Measurements from ENCODE around the gene GPX2.

The GPX2 gene

DNA sequence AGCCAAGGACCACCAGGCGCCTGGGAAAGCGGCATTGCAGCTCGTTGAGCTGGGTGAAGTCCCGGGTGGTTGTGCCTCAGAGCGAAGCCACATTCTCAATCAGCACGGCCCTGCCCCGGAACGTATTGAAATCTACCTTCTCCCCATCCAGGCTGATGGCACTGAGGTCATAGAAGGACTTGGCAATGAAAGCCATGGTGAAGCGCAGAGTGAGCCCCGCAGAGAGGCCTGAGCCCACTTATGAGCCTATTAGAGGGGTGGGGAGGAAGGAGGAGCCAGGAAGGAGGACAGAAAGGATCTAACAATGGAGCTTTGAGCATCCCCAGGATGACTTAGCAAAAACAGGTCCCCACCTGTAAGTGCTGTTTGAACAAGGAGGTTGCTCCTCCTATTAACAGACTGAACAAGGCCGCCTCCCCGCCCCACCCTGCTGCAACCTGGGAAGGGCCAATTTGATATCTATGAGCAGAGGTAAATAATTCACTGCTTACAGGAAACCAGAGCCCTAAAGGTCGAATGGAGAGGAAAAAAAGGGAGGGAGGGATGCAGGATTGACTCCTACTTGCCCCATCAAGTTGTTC, at the start of gene GPX2:
GPX2 (minus strand) TSS at position 215 of the 581 bp plus-strand sequence; CDS start at position 196, 19 bp downstream.
- no peak for DNase-seq (ENCODE audit: low read depth, low spot score)

DNA sequence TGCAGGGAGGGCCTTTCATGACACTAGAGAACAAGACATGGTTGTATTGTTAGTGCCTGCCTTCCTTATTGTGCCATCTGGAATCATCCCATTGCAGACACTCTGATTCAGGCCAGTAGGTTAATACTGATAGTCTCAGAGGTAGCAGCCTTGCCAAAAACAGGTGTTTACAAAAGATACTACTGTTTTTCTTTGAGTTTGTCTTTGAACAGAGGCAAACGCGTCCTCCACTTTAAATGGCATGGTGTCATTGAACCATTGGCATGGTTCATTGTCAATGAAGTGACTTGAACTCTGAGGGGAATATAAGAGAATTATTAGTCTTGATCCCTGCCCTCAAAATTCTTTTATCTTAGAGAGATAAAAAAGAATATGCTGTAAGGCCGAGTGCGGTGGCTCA, 48.4 kb upstream of the GPX2 start:
- no peak for DNase-seq (ENCODE audit: low read depth, low spot score)

DNA sequence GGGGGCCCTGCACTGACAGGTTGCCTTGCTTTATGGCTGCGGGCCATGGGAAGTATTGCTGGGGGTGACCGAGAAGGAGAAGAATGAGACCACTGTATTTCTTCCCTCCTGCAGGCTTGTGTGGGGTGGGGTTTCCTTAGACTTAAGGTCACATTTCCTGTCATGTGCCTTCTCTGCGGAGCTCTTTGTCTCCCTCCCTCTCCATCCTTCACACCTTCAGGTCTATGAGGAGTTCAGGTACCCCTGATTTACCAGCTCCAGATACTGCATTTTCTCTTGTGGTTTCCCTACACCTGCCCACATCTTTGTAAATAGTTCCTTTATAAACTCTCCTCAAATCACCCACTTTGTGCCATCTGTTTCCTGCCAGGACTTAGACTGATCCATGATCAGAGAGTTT, 47.8 kb upstream of the GPX2 start:
- no peak for DNase-seq (ENCODE audit: low read depth, low spot score)

DNA sequence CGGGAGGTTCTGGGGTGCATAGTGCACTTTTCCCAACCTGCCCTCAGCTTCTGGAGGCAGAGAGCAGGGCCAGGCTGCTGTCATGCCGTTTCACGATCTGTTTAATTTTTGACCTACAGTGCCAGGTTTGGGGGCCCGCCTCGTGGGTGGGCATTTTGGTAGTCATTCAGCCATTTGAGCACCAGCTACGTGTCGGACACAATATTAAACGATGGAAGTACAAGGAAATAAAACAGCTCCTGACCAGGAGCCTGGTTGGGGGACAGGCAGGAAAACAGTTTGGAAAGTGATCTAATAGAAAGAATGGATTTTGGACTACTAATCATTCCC, 44.9 kb upstream of the GPX2 start:
- DNase-seq (ENCODE audit: low read depth, low spot score) = no peak

DNA sequence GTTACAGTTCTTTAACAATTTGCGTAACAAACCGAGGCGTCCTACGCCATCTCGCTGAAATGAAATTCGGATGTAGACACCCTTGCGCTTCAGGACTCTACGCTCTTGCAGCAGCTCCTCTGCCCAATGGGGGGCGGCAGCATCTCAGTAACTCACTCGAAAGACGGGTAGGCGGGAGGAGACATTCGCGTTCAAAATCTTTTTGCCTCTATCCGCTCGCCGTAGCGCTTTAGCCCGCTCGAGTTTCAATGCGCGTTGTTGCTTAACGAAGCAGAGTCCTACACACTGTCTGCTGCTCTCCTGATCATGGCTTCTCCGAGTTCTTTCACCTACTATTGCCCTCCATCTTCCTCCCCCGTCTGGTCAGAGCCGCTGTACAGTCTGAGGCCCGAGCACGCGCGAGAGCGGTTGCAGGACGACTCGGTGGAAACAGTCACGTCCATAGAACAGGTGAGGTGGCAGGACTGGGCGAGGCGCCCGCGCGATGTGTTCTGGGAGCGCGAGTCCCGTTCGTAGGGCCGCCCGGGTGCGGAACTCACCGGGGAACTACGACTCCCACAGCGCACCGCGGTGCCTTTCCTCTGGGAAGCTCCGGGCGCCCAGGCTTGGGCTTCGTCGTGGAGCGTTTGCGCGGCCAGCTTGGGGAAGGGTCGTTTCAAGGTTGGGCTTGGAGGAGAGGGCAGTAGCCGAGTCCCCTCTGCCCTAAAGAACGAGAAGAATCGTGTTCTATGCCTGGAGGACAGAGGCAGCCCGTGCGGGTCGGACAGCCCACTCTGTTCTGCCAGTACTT, 44.3 kb upstream of the GPX2 start, which contains the start of gene FNTB:
FNTB (plus strand) TSS at position 248 of the 790 bp plus-strand sequence; CDS start at position 307, 59 bp downstream.
- peak; percentile 98 for DNase-seq (ENCODE audit: low read depth, low spot score)

DNA sequence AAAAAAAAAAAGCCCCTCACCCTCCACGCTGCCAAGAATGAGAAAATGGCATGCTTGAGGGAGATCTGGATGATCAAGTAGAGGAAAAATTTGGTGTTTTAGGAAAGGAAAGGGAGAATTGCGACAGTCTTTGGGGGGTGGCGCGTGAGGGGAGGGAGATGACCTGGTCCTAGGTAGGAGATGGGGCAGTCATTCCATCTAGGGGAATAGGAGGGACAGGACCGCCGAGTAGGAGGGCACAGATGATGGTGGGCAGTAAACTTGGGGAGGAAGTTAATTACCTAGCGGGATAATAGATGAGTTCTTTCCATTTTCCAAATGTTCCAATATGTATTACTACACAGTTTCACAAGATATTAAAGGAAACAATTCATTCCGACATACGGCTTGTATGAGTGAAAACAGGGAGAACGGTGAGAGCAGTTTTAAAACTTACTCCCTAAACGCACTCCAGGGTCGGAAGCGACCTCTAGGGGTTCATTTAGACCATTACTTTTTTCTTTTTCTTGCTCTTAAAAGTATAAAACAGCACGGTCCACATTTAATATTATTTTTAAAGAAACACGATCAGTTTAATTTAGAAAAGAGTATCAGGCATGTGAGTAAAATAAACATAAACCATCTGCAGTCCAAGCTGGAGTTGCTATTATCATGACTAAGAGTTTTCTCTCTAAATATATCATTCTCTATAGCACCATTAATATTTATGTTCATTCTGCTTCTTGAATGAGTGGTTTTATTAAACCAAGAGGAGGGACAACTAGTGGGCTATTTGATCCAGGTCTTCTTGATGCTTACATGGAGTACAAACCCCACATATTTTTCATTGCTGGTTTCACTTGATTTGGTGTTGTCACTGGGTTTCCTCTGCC, 41.1 kb upstream of the GPX2 start:
- DNase-seq (ENCODE audit: low read depth, low spot score) = no peak

DNA sequence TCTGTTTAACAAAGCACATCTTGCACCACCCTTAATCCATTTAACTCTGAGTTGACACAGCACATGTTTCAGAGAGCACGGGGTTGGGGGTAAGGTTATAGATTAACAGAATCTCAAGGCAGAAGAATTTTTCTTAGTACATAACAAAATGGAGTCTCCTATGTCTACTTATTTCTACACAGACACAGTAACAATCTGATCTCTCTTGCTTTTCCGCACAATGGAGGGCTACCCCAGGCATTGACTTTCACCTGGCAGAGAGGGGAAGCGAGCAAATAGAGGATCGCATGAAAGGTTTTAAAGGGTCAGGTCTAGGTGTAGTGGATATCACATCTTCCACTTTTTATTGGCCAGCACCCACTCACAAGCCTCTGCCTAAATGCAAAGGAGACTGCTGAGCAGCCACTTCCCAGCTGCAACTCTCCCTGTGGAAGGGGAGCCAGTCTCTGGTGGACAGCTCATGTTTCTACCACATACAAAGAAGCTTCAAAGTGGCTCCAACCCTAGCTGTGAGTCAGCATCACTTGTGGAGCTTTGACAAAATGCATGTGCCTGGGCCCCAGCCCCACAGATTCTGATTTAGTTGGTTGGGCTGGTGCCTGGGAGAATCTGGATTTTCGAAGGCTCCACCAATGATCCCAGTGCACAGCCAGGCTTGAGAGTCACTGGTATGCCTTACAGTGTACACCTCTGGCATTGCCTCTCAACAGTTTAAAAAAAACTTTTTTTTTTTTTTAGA, 37.0 kb upstream of the GPX2 start:
- peak; percentile 73 for DNase-seq (ENCODE audit: low read depth, low spot score)

DNA sequence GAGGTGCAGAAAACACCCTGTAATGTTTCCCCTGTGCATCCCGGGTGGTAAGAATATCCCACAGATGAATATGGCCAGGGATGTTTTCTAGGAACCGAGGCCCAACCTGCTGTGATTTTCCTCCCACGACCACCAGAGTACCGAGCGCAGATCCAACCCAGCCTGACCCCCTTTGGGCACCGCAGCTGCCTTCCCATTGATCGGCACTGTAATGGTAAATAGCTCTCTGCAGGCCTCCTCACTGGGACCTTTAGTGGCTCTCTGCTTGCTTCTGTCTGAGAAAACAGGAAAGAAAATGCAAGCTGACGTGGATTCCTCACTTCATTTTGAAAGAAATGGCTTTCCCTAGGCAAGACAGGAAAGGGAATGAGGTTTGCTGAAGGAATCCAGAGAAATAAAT, 32.0 kb upstream of the GPX2 start:
- DNase-seq (ENCODE audit: low read depth, low spot score) = peak; percentile 75

DNA sequence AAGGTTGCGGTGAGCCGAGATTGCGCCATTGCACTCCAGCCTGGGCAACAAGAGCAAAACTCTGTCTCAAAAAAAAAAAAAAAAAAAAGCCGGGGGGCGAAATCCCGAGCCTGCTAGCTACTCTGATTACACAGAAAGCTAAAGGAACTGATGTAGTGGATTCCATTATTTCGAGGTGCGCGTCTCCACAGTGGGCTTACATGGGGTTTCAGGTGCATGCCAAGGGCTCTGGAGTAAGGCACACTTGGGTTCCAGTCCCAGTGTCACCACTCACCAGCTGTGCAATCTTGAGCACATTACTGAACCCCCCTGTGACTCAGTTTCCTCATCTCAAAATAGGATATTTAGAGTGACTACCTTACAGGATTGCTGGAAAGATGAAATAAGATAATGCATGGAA, 31.3 kb upstream of the GPX2 start:
- DNase-seq (ENCODE audit: low read depth, low spot score) = no peak

DNA sequence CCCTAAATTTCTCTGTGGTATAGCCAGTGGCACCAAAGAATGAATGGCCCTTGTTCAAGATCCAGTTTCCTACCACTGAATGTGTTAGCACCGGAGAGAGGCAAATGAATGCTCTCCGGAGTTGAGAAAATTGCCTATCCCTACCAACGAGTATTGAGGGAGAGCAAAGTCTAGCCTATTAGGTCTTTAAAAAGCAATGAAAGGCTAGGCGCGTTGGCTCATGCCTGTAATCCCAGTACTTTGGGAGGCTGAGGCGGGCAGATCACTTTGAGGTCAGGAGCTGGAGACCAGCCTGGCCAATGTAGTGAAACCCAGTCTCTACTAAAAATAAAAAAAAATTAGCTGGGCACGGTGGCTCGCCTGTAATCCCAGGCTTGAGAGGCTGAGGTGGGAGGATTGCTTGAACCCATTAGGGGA, 30.5 kb upstream of the GPX2 start:
- no peak for DNase-seq (ENCODE audit: low read depth, low spot score)

DNA sequence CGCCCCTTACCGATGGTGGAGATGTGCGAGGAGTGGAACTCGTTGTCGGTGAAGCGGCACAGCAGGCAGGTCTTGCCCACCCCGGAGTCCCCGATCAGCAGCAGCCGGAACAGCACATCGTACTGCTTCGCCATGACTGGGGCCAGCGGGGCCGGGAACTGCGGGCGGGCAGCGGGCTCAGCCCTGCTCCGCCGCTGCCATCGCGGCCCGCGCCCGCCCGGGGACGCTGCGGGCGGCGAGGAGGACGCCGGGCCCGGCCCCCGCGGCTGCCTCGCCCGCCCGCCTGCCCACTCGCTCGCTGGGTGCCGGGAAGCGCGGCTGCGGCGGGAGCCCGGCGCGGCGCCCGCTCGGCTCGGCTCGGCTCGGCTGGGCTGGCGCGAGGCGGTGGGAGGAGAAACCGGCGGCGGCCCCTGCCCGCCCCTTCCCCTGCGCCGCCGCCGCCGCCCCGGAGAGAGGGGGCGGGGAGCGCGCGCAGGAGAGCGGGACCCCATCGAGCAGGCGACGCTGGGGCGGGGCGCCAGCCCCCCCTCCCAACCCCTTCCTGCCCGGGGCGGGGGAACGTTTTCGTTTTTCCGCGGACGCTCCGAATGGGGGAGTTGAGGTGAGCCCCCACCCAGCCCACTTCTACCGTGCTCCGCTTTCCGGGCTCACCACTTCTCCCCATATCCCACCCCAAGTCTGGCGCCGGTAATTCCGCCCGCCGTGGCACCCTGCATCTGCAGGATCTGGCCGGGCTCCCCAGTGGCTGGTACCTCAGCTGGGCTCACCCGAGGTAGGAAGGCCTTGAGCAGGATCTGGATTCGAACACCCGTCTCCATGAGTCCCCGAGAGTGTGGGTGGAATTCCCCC, 29.6 kb upstream of the GPX2 start, which contains the start of gene RAB15:
RAB15 (minus strand) TSS at position 394 of the 849 bp plus-strand sequence; CDS start at position 134, 260 bp downstream.
- DNase-seq (ENCODE audit: low read depth, low spot score) = no peak

DNA sequence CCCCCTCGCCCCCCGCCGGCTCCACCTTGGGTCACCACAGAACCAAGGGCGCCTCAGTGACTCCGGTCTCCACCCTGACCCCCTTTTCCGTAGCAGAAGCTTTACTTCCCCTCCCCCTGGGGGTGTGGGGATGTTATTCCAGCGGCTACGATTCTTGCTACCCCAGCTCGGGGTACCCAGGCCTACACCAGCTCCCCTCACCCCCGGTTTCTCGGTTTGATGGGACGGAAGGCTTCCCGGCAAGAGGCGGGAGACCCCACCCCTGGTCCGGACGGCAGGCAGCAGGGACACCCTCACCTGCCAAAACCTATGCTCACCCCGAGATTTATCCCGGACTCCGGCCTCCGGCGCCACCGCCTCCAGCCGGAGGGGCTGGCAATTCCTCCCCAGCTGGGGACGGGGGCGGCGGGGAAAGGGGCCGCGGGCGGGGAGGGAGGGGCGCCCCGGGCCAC, 29.0 kb upstream of the GPX2 start:
- no peak for DNase-seq (ENCODE audit: low read depth, low spot score)

DNA sequence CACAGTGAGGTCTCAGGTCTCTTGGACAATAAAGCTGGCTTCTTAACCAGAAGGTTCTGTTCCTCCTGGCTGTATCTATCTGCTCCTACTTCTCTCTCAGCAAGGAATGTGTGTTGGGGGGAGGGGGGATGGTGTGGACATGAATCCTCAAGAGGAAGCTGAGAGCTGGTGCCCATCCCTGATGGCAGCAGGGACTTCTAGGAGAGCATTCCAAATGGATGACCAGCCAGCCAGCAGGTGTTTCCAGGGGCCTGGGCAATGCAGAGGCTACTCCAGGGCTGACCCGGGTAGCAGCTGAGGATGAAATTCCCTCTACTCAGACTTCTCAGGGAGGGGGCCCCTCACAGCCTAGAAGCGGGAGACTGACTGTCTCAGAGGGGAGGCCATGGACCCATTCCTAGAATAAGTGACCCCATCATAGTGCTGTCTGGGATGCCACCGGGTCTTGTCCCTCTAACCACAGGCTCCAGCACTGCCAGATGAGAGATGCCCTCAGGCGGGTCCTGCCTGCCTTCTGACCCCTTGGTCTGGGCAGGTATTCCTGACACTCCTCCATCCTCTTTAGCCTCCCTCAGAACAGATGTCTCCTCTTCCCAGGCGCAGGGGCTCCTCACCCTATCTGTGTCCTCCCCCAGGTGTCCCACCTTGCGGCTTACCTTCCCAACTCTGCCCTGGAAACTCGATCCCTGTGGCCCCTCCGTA, 28.4 kb upstream of the GPX2 start:
- DNase-seq (ENCODE audit: low read depth, low spot score) = no peak

DNA sequence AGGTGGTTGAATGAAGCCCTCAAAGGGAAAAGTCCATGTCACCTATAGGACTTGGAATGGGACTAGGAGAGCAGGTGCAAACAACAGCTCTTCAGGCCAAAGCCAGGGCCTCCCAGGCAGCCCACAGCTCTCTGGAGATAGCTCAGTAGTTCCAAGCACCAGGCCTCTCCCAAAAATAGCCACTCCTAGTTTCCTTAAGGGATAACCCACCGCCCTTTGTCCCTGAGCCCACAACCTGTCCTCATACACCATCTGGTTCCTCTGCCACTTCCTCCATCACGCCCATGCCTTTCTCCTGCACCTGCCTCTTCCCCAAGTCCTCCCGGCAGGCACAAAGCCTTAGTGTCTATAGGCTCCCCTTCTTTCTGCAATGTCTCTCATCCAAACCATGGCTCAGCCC, 27.5 kb upstream of the GPX2 start:
- no peak for DNase-seq (ENCODE audit: low read depth, low spot score)

DNA sequence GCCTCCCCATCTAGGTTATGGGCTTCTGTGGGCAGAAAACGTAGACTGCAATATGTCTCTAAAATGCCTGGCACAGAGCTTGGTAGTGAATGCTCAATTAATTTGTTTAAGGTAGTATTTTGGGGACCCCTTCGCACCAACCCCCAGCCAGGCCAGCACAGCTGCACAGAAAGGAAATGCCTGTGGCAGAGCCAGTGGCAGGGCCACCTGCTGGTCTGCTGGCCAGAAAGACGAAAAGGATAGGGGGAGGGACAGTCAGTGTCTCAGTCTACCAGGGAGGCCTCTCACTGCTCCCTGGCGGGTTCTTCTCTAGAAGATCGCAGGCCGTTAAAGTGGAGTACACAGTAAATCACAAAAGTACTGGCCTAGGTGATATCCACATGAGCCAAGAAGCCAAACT, 26.1 kb upstream of the GPX2 start:
- no peak for DNase-seq (ENCODE audit: low read depth, low spot score)

DNA sequence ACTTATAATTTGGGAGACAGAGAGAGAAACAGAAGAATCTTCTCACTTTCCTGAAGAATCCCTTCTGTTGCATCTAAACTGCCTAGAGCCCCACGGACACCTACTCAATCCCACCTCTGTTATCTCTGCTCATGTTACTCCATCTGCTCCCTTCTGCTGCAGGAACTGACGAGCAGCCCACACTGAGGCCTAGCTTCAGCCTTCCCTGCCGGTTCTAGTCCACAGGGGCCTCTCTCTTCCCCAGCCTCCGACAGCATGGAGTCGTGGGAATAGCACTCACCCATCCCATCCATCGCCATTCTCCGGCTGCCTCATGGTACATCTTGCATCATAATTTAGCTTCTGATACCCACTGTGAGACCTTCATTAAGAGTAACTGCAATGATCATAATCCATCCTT, 25.6 kb upstream of the GPX2 start:
- no peak for DNase-seq (ENCODE audit: low read depth, low spot score)

DNA sequence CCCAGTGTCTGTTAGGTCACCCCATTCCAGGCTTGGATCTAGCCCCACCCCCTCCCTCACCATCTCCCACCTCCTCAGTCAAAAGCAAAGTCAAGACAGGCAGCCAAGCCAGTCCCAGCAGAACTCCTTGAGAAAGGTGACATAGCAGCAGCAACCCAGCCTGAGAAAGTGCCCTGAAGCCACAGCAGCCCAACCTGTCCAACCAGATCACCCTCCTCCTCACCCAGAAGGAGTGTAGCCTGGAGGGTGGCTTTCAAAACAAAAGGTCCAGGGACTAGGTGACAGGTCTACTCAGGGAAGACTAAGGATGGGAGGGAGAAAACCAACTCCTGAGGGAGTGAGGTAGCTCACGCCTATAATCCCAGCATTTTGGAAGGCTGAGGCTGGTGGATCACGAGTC, 24.4 kb upstream of the GPX2 start:
- DNase-seq (ENCODE audit: low read depth, low spot score) = peak; percentile 97

DNA sequence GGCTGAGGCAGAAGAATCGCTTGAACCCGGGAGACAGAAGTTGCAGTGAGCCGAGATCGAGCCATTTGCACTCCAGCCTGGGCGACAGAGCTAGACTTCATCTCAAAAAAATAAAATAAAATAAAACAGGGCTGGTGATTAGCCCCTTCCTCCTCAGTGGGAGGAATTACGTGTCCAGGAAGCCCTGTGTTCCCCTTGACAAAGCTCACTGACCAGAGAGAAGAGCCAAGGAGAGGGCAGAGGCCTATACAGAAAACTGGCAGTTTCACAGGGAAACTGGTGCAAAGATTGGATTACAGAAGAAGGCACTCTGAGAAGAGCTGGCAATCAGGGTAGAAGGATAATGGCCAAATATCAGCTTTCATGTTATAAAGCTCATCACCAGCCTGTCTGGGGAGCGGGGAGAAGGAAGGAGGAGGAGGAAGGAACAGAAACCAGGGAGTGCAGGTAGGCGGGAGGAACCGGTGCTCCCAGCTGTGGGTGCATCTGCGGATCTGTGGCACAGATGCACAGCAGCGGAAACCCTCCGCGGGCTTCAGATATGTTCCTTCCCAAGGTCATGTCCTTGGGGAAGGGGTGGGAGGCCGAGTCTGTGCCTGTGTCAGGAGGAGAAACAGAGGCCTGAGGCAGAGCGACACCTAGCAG, 22.9 kb upstream of the GPX2 start:
- no peak for DNase-seq (ENCODE audit: low read depth, low spot score)

DNA sequence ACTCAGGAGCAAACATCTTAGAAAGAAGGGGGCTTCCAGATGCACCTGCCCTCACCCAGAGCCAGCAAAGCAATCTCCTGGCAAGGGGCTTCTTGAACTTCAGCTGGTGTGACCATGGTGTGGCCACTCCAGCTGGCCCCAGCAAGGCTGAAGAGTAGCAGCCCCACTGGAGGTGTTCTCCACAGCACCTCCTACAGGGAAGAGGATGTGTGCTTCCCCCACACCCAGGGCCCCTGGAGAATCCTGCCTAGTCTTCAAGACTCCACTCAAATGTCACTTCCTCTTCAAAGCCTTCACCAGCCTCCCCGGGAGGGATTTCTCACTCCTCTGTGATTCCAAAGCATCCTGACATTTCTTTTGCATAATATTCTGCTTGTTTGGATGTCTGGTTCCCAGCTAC, 21.1 kb upstream of the GPX2 start:
- no peak for DNase-seq (ENCODE audit: low read depth, low spot score)

All from ELF-1 (cell line).